Ramos (cell line): Measurements from ENCODE around the gene HMOX1.
"Not testable (repeated sequence)": the region's sequence is repeated elsewhere in the genome, so short reads cannot be mapped to it uniquely, and the experiment has no call there.

Experiments used
- in situ Hi-C: fragments of 300-500 bp; cut with MboI; formaldehyde crosslinking; loops from one replicate; pipeline ENCODE4 v1.14.3; 2022; ENCODE audit warnings: low sequenced_read_pairs; ENCODE audit not compliant: unreplicated experiment

Gene HMOX1

DNA sequence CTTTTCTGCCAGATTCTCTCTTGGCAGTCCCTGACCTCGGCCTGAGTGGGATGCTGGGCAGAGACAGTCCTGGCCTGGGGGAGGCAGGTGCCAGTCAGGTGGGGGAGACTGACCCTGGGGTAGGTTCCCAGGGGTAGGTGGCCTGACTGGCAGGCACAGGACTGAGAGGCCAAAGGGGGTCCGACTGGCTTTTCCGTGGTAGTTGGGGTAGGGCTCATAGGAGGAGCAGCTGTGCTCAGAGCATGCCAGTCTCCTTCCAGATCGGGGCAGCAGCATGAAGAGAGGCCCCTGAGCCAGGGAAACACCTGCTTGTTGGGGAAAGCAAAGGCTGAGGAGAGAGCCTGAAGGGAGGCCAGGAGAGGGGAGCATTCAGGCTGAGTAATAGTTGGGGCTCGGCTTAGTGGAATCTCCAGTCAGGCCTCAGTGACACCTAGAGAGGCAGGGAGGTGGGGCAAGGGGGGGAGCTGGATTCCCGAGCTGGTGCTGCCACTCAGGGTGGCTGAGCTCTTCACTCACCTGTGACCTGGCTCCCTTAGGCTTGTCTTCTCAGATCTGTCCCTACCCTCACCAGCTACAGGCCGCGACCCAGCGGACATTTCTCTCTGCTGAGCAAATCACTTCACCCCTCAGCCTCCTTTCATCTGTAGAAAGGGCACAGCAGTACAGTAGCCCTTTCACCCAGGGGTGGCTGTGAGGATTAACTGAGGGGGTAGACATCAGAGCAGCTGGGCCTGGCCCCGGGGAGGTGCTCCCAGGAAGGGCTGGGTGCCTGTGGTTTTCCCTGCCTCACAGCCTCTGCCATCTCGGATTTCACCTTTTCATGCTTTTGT lies 45.3 kb downstream of the HMOX1 start:
- in situ Hi-C loops: no loop called here

DNA sequence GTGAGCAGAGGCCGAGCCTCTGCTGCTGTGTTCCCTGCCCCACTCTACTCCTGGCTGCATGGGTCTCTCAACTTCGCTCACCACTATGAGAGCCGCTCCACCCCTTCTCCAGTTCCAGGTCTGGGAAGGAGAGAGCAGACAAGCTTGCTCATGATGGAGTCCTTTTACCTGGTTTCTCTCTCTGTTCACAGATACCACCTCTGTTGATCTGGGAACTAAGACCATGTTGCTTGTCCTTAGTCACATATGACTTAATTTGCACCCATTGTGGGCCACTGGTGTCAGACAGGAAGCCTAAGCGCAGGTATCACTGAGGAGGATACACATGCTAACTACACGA lies 45.9 kb downstream of the HMOX1 start:
- in situ Hi-C loops: no loop called here

DNA sequence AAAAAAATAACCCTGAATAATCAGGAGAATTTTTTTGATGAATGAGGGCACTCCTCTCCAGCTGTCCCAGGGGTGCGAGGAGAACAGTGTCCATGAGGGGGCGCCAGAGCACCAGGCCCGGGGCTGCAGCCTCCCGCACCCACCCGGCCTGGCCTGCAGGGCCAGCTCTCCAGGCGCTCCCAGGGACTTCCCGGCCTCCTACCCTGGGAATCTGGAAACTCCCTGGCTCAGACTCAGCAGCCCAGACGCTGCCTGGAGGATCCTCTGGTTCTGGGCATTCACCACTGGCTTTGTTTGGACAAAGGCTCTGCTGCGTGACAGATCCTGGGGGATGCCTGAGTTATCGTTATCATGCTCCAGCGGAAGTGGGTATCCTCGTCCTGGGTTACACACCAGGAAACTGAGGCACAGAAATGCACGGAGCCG lies 50.0 kb downstream of the HMOX1 start:
- in situ Hi-C loops: loop anchor here (5.0 kb wide), 1 partner anchor 151 kb away; no protein-coding TSS in a partner anchor

DNA sequence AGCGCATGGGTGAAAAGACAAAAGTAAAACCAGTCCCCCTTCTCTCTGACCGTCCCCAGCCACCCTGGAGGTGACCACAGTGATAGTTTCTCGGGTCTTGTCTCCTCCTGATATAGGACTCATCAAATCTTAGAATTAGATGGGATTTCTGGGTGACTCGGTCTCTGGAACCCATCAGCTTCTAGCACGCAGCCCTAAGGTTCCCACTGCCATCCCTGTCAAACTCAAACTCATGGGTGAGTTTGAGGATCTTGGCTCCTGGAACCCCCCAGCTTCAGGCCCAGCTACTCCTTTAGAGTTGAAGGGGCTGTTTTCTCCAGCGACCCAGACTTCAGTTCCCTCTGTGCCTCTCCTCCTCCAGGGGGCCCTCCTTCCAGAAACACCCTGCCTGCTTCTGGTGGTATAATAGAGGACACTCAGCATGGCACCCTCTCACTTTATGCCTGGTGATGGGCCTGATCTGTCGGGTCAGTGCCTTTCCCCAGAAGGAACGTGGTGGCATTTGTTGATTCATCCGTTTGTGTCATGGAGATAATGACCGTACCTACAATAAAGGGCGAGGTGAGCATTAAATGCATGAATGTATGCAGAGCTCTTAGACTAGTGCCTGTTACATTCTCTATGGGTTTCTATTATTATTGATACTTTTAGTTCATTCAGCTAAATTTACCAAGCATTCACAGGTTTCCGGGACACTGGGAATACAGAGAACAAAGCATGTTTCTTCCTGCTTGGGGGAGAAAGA lies 50.8 kb downstream of the HMOX1 start:
- in situ Hi-C loops: loop anchor here (5.0 kb wide), 1 partner anchor 151 kb away; no protein-coding TSS in a partner anchor

DNA sequence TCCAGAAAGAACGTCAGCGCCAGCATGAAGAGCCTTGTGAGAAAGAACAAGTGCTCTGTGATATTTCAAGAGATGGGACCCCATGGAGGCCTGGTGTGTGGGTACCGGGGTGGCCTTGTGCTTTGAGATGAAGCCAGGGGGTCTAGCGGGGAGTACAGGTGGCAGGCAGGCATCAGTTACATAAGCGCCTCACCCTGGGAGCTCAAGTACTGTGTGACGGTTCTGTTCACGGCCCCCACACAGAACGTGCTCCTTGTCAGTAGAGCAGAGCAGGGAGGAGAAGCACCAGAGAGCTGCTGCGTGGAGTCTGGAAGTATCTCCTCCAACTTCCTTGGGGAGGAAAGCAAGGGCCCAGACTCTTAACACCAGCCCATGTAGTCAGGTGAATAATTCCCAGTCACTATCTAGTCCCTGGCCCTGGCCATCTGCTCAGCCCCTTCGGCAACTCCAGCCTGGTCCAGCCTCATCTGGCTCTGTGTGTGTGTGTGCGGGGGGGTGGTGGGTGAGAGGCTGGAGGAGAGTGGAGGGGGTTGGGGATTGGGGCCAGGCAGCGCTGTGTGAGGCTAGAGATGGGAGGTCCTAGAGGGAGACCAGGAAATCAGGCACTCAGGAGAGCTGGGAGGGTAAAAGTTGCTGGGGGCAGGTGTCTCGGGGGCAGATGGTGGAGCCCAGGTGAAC lies 51.5 kb downstream of the HMOX1 start:
- in situ Hi-C loops: loop anchor here (5.0 kb wide), 1 partner anchor 150 kb away; no protein-coding TSS in a partner anchor

DNA sequence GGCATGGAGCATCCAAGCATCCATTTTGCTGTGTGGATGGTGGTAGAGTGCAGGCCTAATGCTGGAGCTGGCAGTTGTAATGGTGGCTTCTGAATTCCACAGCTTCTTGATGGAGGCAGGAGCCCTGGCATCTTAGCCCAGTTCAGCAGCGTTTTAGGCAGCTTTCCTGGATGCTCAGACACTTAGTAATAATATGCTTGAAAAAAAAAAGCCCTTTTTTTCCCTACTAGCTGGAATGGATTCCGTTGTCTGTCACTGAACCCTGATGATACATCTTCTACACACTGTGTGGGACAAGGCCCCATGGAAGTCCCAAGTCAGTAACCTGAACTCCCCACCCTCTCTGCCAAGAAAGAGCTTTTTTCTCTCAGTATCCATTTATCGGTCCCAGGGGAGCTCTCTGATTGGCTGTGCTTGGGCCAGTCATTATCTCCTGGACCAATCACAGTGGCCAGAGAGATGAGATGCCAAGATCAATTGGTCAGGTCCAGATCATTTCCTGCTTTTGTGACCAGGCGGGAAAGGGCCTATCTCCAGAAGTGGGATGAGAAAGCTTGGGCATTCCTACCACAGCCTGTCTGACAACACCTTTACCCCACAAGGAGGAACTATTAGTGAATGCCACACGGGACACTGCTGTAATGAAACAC lies 53.3 kb downstream of the HMOX1 start:
- in situ Hi-C loops: loop anchor here (5.0 kb wide), 1 partner anchor 148 kb away; no protein-coding TSS in a partner anchor

DNA sequence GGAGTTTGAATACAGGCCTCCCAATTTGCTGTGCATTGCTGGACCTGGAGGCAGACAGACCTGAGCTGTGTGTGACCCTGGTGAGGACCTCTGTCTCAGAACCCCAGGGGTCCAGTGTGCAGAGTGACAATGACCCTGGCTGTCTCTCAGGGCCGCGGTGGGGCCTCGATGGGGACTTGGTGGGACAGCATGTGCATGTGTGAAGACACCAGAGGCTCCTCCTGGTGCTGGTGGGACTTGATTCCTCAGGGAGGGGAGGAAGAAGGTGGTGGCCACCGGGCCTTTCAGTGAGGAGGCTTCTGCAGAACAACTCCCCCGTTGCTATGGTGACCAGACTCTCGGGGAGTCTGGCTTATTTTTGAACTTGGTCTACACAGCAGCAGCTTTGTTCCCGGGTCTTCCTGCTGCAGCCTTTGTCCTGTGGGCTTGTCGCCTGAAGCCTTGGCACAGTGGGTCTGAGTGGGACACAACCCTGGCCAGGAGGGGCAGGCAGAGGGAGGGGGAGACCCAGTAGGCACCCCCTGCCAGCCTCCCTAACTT lies 54.4 kb downstream of the HMOX1 start:
- in situ Hi-C loops: no loop called here

DNA sequence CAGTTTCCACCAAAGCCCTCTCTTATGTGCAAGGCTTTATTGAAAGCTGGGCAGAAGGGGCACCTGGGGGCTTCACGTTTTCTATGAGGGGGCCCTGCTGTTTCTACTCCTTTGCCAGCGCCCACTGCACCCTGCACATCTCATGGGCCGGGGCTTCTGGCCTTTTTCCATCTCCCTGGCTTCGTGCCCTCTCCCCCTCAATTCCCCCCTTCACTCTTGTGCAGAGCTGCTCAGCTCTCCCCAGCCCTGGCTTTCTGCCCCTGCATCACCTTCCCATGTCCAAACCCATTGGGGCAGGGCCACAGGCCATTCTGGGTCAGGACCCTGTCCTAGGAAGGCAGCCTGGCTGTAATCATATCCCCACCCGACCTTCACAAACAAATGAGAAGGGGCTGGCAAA lies 55.5 kb downstream of the HMOX1 start:
- in situ Hi-C loops: no loop called here

DNA sequence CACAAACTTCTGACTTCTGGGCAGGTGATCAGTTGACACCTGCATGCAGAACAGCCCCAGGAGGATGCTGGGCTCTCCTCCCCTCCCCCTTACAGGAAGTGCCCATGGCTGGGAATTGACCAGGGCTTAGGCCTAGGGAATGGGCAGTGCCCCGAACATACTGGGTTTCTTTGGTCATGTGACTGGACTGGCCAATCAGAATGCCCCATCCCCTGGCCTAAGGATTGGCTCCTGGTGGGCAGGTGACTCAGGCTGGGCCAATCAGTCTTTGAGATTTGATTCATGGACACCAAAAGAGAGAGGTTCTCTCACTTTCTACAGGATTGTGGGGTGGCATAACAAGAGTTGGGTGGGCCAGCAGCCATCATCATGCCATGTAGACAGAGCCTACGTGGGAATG lies 56.2 kb downstream of the HMOX1 start:
- in situ Hi-C loops: no loop called here

DNA sequence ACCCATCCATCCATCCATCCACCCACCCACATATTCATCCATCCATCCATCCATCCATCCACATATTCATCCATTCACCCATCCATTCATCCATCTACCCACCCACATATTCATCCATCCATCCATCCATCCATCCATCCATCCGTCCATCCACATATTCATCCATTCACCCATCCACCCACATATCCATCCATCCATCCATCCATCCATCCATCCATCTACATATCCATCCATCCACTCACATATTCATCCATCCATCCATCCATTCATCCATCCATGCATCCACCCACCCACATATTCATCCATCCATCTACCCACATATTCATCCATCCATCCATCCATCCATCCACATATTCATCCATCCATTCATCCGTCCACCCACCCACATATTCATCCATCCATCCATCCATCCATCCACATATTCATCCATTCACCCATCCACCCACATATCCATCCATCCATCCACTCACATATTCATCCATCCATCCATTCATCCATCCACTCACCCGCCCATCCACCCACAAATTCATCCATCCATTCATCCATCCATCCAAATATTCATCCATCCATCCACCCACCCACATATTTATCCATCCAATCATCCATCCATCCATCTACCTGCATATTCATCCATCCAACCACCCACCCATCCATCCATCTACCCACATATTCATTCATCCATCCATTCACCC lies 57.9 kb downstream of the HMOX1 start:
- in situ Hi-C loops: not testable (repeated sequence)

DNA sequence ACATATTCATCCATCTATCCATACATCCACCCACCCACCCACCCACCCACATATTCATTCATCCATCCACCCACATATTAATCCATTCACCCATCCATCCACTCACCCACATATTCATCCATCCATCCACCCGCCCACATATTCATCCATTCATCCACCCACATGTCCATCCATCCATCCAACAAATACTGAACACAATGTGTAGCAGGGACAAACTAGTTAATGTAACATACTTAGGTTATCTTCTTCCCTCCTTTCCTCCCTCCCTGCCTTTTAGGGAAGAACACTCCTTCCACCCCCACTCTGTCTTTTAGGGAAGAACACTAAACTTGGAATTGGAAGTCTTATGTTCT lies 58.4 kb downstream of the HMOX1 start:
- in situ Hi-C loops: no loop called here

DNA sequence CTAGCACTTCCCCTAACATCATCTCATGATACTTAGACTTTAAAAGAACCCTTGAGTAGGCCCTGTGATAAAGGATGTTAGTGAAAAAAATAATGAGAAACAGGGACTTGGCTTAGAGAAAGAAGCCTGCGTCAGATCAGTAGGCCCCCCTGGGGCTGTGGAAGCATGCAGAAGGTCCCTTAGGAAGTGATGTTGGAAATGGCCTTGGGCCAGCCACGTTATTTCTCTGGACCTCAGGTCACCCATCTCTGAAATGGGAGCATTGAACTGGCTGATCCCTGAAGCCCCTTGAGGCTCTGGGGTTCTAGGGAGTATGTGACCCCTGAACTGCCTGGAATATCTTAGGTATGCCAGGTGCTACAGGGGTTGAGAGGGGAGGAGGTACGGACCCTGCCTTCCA lies 59.2 kb downstream of the HMOX1 start:
- in situ Hi-C loops: no loop called here

DNA sequence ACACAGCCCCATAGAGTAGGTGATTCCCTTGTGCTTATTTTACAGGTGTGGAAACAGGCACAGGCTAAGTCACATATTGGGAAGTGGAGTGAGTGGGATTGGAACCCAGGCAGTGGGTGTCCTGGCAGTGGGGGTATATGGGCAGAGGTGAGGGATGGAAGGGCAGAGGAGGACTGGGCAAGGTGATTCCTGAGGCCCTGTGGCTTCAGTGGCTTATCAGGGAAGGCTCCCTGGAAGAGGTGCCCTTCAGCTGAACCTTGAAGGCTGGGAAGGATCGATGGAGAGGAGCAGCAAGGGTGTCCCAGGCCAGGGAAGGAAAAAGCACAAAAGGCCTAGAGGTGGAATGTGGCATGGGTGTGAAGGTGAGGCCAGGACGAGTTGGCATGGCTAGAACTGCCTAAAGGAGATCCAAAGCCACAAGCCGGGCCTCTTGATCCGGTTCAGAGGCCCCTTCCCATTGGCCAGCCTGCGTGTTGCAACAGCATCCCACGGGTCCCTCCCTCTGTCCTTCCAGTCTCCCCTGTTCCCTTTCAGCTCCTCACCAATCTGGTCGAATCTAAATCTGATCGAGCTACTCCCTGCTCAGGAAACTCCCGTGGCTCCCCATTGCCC lies 60.7 kb downstream of the HMOX1 start:
- in situ Hi-C loops: no loop called here

DNA sequence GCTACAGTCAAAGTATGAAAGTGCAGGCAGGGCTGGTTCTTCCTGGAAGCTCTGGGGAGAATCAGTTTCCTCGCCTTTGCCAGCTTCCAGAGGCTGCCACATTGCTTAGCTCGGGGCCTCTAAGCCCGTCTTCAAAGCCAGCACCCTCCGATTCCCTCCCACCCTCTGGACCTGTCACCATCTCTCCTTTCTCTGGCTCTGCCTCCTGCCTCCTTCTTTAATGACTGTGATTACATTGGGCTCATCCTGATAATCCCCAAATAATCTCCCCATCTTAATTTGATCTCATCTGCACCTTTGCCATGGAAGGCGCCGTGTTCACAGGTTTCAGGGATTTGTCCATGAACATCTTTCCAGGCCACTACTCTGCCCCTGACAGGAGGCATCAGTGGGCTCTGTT lies 61.6 kb downstream of the HMOX1 start:
- in situ Hi-C loops: no loop called here

DNA sequence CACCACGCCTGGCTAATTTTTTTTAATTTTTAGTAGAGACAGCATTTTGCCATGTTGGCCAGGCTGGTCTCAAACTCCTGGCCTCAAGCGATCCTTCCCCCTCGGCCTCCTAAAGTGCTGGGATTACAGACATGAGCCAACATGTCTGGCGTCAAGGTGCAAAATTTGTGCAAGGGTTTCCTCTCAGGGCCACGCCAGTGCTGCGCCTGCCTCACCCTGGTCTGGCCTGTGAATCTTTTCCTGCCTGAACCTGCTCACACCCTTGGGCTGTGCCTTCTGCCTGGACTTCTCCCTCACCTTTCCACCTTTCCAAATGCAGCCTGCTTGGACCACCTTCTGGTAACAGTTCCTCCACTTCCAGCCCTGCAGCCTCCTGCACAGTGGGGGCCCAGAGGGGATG lies 62.4 kb downstream of the HMOX1 start:
- in situ Hi-C loops: no loop called here
